Spleen (tissue), 11 donors: ENCODE results near the gene ZWINT. TPM values are rescaled to one million over a fixed set of nuclear protein-coding genes. Genes with fewer than 3 reads are reported as not detected.

ENCODE experiments used
- DNase-seq: peaks from one replicate; pipeline ENCODE4 v3.0.0-alpha.2; 2020
- H3K27ac ChIP-seq, 8 donors: fragments of 200-600 bp; sonication (generic) in 7 of 8; 1 replicate in 4 of 8; 2 replicates in 4 of 8; pipeline versions ENCODE4 v1.5.0 to v1.8.0; 2016 to 2021; ENCODE audit warnings: inconsistent platforms in 4 of 8, mild to moderate bottlenecking in 4 of 8, moderate library complexity in 1 of 8
- H3K27me3 ChIP-seq, 7 donors: fragments of 200-600 bp; sonication (generic) in 6 of 7; replicated peaks in 1 of 7; 1 replicate in 4 of 7; 2 replicates in 3 of 7; pipeline versions ENCODE4 v1.5.0 to v1.8.0; 2016 to 2021; ENCODE audit warnings: inconsistent platforms in 3 of 7, mild to moderate bottlenecking in 1 of 7
- H3K36me3 ChIP-seq, 6 donors: fragments of 200-600 bp; sonication (generic) in 5 of 6; 1 replicate in 4 of 6; 2 replicates in 2 of 6; pipeline versions ENCODE4 v1.5.0 to v1.8.0; 2016 to 2021; ENCODE audit warnings: inconsistent platforms in 2 of 6
- H3K4me1 ChIP-seq, 6 donors: fragments of 200-600 bp; sonication (generic) in 5 of 6; 1 replicate in 3 of 6; 2 replicates in 3 of 6; pipeline versions ENCODE4 v1.5.0 to v1.8.0; 2016 to 2021; ENCODE audit warnings: inconsistent platforms in 3 of 6
- H3K4me3 ChIP-seq, 8 donors: fragments of 200-600 bp; sonication (generic) in 7 of 8; 1 replicate in 4 of 8; 2 replicates in 4 of 8; pipeline versions ENCODE4 v1.5.0 to v1.8.0; 2016 to 2021; ENCODE audit warnings: inconsistent platforms in 4 of 8, mild to moderate bottlenecking in 4 of 8, moderate library complexity in 2 of 8
- H3K9me3 ChIP-seq, 8 donors: fragments of 200-600 bp; sonication (generic) in 7 of 8; 1 replicate in 4 of 8; 2 replicates in 4 of 8; pipeline versions ENCODE4 v1.5.0 to v1.8.0; 2016 to 2021; ENCODE audit warnings: inconsistent platforms in 4 of 8
- POLR2A ChIP-seq, 3 donors: fragments of 450-650 bp; IDR thresholded peaks; one replicate each; pipeline ENCODE4 v1.5.1; 2017; ENCODE audit warnings: antibody characterized with exemption in 3 of 3, mild to moderate bottlenecking in 1 of 3
- POLR2AphosphoS5 ChIP-seq, 3 donors: sonication (generic); formaldehyde crosslinking; IDR thresholded peaks; one replicate each; pipeline ENCODE4 v1.5.1; 2017; ENCODE audit warnings: antibody characterized with exemption in 3 of 3
- WGBS, 5 donors: extraction: QIAGEN DNeasy Blood & Tissue Kit in 3 of 5; methylation state at CpG; one replicate each; pipeline versions ENCODE4 v1.1.5 to v1.1.7; 2013 to 2018; 5-methylcytosine and 5-hydroxymethylcytosine counted together
- intact Hi-C: fragments of 100-400 bp; cut with DNase I; formaldehyde crosslinking; loops from one replicate; pipeline ENCODE4 v1.15.0; 2023; ENCODE audit warnings: low total_unique reads
- polyA plus RNA-seq, 3 donors: library from polyadenylated mRNA; stranded (reverse); fragments of 200-250 nt; gene quantifications; one replicate each; pipeline ENCODE4 v1.2.1, GENCODE V29; 2013
- total RNA-seq, 7 donors: library from RNA; depleted of rRNA in 3 of 7; stranded (reverse); fragments of >200 nt in 3 of 7; fragmentation: NEBNext Ultra II Directional in 4 of 7; extraction: Animal tissue kit (Norgen Biotek cat#: 25700) in 4 of 7; gene quantifications; one replicate each; pipeline versions ENCODE4 v1.1.0 to v1.2.1, GENCODE V29; 2016 to 2021
- TF ChIP-seq, protein P1 (sequence below), 11 experiments: fragments of 200-600 bp in 7 of 11; fragments of 450-650 bp in 4 of 11; sonication (generic) in 4 of 11; IDR thresholded peaks in 8 of 11; conservative IDR thresholded peaks in 3 of 11; 1 replicate in 7 of 11; 2 replicates in 4 of 11; pipeline versions ENCODE4 v1.4.0 to v1.8.0; 2016 to 2021; ENCODE audit warnings: antibody characterized with exemption in 11 of 11, inconsistent platforms in 4 of 11, mild to moderate bottlenecking in 1 of 11
- donor health status: healthy with polysubstance abuse.
- donor health status: DM: no; HTN: no; CAD: no; lungs with moderate emphysema.
- donor health status: DM: no; HTN: no; CAD: no.
- donor health status: Bipolar disorder and iron deficiency.
- donor health status: healthy.
- donor health status: DM: no; HTN: no; CAD: no.
- donor health status: DM: yes; HTN: yes; CAD: no.

ZWINT gene
- total and polyA plus RNA-seq, 10 donors: 3.0 to 12.2 (median 6.8) TPM

DNA sequence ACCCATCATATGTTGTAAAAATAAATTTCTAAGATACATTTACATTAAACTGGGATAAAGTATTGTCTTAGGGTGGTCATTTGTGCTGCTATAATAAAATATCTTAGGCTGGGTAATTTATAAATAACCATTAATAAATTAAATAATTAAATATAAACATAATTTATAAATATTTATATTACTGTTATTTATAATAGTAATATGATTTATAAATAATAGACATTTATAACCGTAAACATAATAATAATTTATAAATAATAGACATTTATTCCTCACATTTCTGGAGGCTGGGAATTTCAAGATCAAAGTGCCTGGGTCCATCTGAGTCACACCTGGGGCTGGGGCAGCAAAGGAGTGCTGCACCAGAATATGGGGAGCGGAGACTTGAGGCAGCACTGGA is 31.1 kb downstream of the ZWINT start:
- 91 to 99% (median 94%) methylated on average over 2 of the region's 2 CpGs for WGBS, 5 donors
- intact Hi-C loops: no loop called here
- Histone ChIP-seq H3K9me3 (peaks cover 0 to 8% (median 2%) of the 10 kb centered on the region in 8 donors), H3K27ac (no peak overlapping the region), H3K4me3 (no peak overlapping the region), H3K27me3 (no peaks in the 10 kb centered on the region), H3K4me1 (no peaks in the 10 kb centered on the region), H3K36me3 (no peaks in the 10 kb centered on the region)
- no peak for TF ChIP-seq POLR2A (IDR thresholded peaks at IDR 0.05)
- TF ChIP-seq, protein P1, sequence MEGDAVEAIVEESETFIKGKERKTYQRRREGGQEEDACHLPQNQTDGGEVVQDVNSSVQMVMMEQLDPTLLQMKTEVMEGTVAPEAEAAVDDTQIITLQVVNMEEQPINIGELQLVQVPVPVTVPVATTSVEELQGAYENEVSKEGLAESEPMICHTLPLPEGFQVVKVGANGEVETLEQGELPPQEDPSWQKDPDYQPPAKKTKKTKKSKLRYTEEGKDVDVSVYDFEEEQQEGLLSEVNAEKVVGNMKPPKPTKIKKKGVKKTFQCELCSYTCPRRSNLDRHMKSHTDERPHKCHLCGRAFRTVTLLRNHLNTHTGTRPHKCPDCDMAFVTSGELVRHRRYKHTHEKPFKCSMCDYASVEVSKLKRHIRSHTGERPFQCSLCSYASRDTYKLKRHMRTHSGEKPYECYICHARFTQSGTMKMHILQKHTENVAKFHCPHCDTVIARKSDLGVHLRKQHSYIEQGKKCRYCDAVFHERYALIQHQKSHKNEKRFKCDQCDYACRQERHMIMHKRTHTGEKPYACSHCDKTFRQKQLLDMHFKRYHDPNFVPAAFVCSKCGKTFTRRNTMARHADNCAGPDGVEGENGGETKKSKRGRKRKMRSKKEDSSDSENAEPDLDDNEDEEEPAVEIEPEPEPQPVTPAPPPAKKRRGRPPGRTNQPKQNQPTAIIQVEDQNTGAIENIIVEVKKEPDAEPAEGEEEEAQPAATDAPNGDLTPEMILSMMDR (IDR thresholded peaks at IDR 0.05 in 8 of 11, conservative IDR thresholded peaks at IDR 0.05 in 3 of 11): no peak
- no peak for TF ChIP-seq POLR2AphosphoS5 (IDR thresholded peaks at IDR 0.05)
- DNase-seq: no peak

GRCh38 chr10:56327118-56327517 is 33.9 kb downstream of the ZWINT start:
- no peaks in the 10 kb centered on the region for H3K36me3 ChIP-seq
- WGBS, 5 donors: 52 to 78% (median 73%) methylated on average over 3 of the region's 3 CpGs

GRCh38 chr10:56319386-56319785 is 41.7 kb downstream of the ZWINT start:
- H3K36me3 ChIP-seq: no peaks in the 10 kb centered on the region
- no peaks in the 10 kb centered on the region for H3K4me1 ChIP-seq
- H3K4me3 ChIP-seq: no peak overlapping the region
- H3K27ac ChIP-seq: no peak overlapping the region
- no peak for DNase-seq
- H3K27me3 ChIP-seq: no peaks in the 10 kb centered on the region
- no peak for TF ChIP-seq POLR2AphosphoS5 (IDR thresholded peaks at IDR 0.05)
- TF ChIP-seq, protein P1 (IDR thresholded peaks at IDR 0.05 in 8 of 11, conservative IDR thresholded peaks at IDR 0.05 in 3 of 11): no peak
- TF ChIP-seq POLR2A (IDR thresholded peaks at IDR 0.05): no peak
- peaks cover 0 to 10% (median 7%) of the 10 kb centered on the region in 8 donors for H3K9me3 ChIP-seq
- intact Hi-C loops: no loop called here

More at GRCh38 chr10:56327118-56327517, 33.9 kb downstream of the ZWINT start:
- DNase-seq: no peak
- TF ChIP-seq POLR2A (IDR thresholded peaks at IDR 0.05) (no peak), POLR2AphosphoS5 (IDR thresholded peaks at IDR 0.05) (no peak)
- TF ChIP-seq, protein P1 (IDR thresholded peaks at IDR 0.05 in 8 of 11, conservative IDR thresholded peaks at IDR 0.05 in 3 of 11): no peak
- H3K4me1 ChIP-seq: no peaks in the 10 kb centered on the region
- H3K27me3 ChIP-seq: no peaks in the 10 kb centered on the region
- intact Hi-C loops: no loop called here
- H3K9me3 ChIP-seq: no peaks in the 10 kb centered on the region
- H3K4me3 ChIP-seq: no peak overlapping the region
- no peak overlapping the region for H3K27ac ChIP-seq

DNA sequence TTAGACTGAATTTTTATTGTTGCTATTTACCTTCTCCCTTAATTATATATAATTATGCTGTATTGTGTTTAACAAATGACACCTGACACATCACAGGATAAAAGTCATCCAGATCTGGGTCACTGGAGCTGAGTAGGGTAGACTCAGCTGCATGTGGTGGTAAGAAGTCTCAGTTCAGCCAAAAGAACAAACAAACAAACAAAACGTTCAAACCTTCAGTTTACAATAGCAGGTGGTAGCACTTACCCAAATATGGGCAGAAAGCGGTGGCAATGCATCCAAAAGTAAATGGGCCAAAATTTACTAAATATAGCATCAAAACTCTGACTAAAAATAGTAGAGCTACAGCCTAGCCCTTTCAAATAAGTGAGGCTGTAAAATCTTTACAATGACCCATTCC is 42.2 kb downstream of the ZWINT start:
- H3K4me3 ChIP-seq: no peak overlapping the region
- DNase-seq: no peak
- no peaks in the 10 kb centered on the region for H3K36me3 ChIP-seq
- no peaks in the 10 kb centered on the region for H3K4me1 ChIP-seq
- H3K9me3 ChIP-seq: peaks cover 0 to 10% (median 7%) of the 10 kb centered on the region in 8 donors
- no peaks in the 10 kb centered on the region for H3K27me3 ChIP-seq
- TF ChIP-seq, protein P1 (IDR thresholded peaks at IDR 0.05 in 8 of 11, conservative IDR thresholded peaks at IDR 0.05 in 3 of 11): no peak
- no peak for TF ChIP-seq POLR2AphosphoS5 (IDR thresholded peaks at IDR 0.05)
- TF ChIP-seq POLR2A (IDR thresholded peaks at IDR 0.05): no peak
- no peak overlapping the region for H3K27ac ChIP-seq
- intact Hi-C loops: no loop called here
- 49 to 71% (median 64%) methylated on average over 2 of the region's 2 CpGs for WGBS, 5 donors
